DOHH2 (cell line): ENCODE data around the gene KRT33A.

Experiments
- CTCF ChIP-seq: fragments of 200-600 bp; sonication (generic); IDR thresholded peaks from one replicate; pipeline ENCODE4 v1.5.1; 2014; ENCODE audit warnings: antibody characterized with exemption, mild to moderate bottlenecking, low read depth, low read length; ENCODE audit not compliant: poor library complexity, severe bottlenecking
- EZH2phosphoT487 ChIP-seq: fragments of 200-600 bp; sonication (generic); IDR thresholded peaks from 2 replicates; pipeline ENCODE4 v1.6.1; 2017; ENCODE audit warnings: borderline replicate concordance, mild to moderate bottlenecking, antibody characterized with exemption, low read length, moderate library complexity, mixed read lengths

- TF ChIP-seq CTCF (no peak), EZH2phosphoT487 (no peak)
Measured at GRCh38 chr17:41331606-41332005, 19.0 kb downstream of the KRT33A start.
